ENCODE data around the gene SLX4.
"Not testable (repeated sequence)": the region's sequence is repeated elsewhere in the genome, so short reads cannot be mapped to it uniquely, and the experiment has no call there.

SLX4 gene, protein sequence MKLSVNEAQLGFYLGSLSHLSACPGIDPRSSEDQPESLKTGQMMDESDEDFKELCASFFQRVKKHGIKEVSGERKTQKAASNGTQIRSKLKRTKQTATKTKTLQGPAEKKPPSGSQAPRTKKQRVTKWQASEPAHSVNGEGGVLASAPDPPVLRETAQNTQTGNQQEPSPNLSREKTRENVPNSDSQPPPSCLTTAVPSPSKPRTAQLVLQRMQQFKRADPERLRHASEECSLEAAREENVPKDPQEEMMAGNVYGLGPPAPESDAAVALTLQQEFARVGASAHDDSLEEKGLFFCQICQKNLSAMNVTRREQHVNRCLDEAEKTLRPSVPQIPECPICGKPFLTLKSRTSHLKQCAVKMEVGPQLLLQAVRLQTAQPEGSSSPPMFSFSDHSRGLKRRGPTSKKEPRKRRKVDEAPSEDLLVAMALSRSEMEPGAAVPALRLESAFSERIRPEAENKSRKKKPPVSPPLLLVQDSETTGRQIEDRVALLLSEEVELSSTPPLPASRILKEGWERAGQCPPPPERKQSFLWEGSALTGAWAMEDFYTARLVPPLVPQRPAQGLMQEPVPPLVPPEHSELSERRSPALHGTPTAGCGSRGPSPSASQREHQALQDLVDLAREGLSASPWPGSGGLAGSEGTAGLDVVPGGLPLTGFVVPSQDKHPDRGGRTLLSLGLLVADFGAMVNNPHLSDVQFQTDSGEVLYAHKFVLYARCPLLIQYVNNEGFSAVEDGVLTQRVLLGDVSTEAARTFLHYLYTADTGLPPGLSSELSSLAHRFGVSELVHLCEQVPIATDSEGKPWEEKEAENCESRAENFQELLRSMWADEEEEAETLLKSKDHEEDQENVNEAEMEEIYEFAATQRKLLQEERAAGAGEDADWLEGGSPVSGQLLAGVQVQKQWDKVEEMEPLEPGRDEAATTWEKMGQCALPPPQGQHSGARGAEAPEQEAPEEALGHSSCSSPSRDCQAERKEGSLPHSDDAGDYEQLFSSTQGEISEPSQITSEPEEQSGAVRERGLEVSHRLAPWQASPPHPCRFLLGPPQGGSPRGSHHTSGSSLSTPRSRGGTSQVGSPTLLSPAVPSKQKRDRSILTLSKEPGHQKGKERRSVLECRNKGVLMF (N-terminal part only)

DNA sequence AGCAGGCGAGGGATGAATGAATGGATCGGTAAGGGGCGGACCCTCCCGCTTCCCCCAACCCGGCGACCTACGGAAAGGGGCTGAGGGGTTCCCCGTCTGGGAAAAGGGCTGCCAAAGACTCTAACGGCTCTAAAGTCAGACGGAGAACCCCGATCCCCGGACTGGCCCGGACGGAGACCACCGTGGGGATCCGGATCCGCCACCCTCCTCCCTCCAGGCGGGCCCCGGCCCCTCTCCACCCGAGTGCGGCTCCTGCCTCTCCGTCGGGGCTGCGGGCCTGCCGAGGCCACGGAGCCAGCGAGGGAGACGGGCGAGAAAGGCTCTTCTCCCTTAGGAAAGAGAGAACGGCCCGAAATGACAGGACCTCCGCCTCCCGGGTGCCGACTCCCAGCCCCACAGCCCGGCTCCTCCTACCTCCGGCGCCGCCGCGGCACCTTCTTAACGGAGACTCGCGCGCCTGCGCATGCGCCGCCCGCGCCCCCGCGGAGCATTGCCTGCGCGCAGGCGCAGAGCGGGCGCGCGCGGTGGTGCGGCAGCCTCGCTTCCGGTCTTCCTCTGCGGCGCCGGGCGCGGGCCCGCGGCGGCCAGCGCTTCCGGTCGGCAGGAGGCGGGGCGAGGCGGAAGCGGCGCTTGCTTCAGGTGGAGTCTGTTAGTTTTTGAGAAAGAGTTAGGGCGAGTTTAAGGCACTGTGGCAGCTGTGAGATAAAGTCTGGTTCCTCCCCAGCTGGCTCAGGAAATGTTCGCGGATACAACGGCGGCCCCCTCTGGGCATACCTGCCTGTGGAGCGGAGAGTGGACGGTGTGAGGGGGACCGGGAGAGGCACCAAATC, at the start of gene SLX4:
Gene SLX4 (minus strand): TSS at position 461 of the 830 bp plus-strand sequence. CDS start 2,642 bp downstream, outside the sequence.
- peaks cover 11 to 16% of the 10 kb centered on the region in 2 donors for H3K4me1 ChIP-seq (ENCODE audit: control insufficient read depth in 2 of 2, insufficient read depth in 2 of 2, low read length in 2 of 2)
- H3K27ac ChIP-seq (ENCODE audit: low read depth in 2 of 2, low read length in 2 of 2): peak within 1 kb of the TSS; percentile 77 to 82
- H3K36me3 ChIP-seq (ENCODE audit: control insufficient read depth in 2 of 2, insufficient read depth in 2 of 2, low read length in 2 of 2): no peaks in the 10 kb centered on the region
- H3K9ac ChIP-seq (ENCODE audit: low read depth in 1 of 2, low read length in 2 of 2): peak within 1 kb of the TSS; percentile 88 to 94
- no peaks in the 10 kb centered on the region for H3K9me3 ChIP-seq (ENCODE audit: control insufficient read depth in 2 of 2, low read length in 2 of 2)
- no peaks in the 10 kb centered on the region for H3K27me3 ChIP-seq (ENCODE audit: control insufficient read depth in 2 of 2, insufficient read depth in 2 of 2, low read length in 2 of 2)
- H3K4me3 ChIP-seq (ENCODE audit: low read length in 2 of 2): peak within 1 kb of the TSS; percentile 91 to 95

DNA sequence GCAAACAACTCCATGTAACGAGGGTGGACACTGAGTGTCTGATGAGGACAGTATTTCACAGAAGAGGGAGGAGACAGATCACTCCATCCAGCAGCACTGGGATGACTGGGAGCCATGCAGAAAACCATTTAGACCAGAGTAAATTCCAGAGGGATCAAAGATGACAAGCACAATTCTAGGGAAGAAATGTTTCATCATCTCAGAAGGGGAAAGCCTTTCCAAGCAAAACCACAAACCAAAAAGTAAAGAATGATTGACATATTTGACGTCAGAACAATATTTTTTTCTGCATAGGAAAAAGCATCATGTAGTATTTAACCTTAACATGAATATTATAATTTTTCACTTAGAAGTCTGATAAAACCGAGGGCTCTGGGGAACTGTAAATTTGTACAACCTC, 47.8 kb upstream of the SLX4 start:
- Histone ChIP-seq H3K4me3 (ENCODE audit: low read length in 2 of 2) (no peak overlapping the region), H3K4me1 (ENCODE audit: control insufficient read depth in 2 of 2, insufficient read depth in 2 of 2, low read length in 2 of 2) (peaks cover 5 to 22% of the 10 kb centered on the region in 2 donors), H3K27ac (ENCODE audit: low read depth in 2 of 2, low read length in 2 of 2) (no peak overlapping the region), H3K9ac (ENCODE audit: low read depth in 1 of 2, low read length in 2 of 2) (no peak overlapping the region), H3K9me3 (ENCODE audit: control insufficient read depth in 2 of 2, low read length in 2 of 2) (no peaks in the 10 kb centered on the region), H3K27me3 (ENCODE audit: control insufficient read depth in 2 of 2, insufficient read depth in 2 of 2, low read length in 2 of 2) (no peaks in the 10 kb centered on the region), H3K36me3 (ENCODE audit: control insufficient read depth in 2 of 2, insufficient read depth in 2 of 2, low read length in 2 of 2) (peaks cover 55 to 70% of the 10 kb centered on the region in 2 donors)

DNA sequence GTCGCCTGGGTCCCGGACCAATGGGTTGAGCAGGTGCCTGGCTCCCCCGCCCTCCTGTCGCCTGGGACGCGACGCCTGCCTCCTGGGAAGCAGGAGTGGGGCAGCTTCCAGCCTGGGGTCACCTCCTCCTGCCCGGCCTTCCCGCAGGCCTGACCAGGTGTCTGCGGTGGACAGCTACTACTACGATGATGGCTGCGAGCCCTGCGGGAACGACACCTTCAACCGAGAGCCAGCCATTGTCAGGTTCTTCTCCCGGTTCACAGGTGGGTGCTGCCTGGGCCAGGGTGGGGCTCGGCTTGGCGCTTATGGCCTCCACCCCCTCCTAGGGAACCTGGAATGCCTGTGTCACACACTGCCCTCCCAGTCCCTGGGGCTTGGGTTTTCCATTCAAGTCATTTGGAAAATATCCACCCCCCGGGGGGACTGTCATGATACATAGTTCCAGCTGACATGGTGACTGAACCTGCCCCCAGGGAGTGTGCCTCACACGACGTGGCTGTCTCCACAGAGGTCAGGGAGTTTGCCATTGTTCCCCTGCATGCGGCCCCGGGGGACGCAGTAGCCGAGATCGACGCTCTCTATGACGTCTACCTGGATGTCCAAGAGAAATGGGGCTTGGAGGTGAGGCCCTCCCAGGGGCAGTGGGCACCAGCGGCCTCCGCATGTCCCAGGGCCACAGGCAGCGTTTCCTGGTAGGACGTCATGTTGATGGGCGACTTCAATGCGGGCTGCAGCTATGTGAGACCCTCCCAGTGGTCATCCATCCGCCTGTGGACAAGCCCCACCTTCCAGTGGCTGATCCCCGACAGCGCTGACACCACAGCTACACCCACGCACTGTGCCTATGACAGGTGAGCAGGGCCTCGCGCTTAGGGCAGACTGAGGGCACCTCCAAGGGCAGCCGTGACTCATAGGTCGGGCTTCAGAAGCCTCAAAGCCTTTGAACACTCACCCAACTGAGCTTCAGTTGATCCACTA, 45.4 kb upstream of the SLX4 start:
- Histone ChIP-seq H3K4me1 (ENCODE audit: control insufficient read depth in 2 of 2, insufficient read depth in 2 of 2, low read length in 2 of 2) (peaks cover 8 to 27% of the 10 kb centered on the region in 2 donors), H3K4me3 (ENCODE audit: low read length in 2 of 2) (no peak overlapping the region), H3K9me3 (ENCODE audit: control insufficient read depth in 2 of 2, low read length in 2 of 2) (no peaks in the 10 kb centered on the region), H3K27me3 (ENCODE audit: control insufficient read depth in 2 of 2, insufficient read depth in 2 of 2, low read length in 2 of 2) (no peaks in the 10 kb centered on the region), H3K27ac (ENCODE audit: low read depth in 2 of 2, low read length in 2 of 2) (no peak overlapping the region), H3K9ac (ENCODE audit: low read depth in 1 of 2, low read length in 2 of 2) (no peak overlapping the region), H3K36me3 (ENCODE audit: control insufficient read depth in 2 of 2, insufficient read depth in 2 of 2, low read length in 2 of 2) (peaks cover 47 to 61% of the 10 kb centered on the region in 2 donors)

DNA sequence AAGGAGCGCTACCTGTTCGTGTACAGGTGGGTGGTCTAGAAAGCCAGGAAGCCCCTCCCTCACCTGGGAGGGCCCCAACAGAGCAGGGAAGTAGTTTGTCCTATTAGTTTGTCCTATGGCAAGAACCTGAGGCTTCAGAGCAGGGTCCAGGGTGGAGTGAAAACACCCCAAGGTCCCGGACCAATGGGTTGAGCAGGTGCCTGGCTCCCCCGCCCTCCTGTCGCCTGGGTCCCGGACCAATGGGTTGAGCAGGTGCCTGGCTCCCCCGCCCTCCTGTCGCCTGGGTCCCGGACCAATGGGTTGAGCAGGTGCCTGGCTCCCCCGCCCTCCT, 44.7 kb upstream of the SLX4 start:
- Histone ChIP-seq H3K36me3 (ENCODE audit: control insufficient read depth in 2 of 2, insufficient read depth in 2 of 2, low read length in 2 of 2) (peaks cover 41 to 59% of the 10 kb centered on the region in 2 donors), H3K27ac (ENCODE audit: low read depth in 2 of 2, low read length in 2 of 2) (peak overlapping the region in 1 of 2 donors; percentile 83), H3K4me3 (ENCODE audit: low read length in 2 of 2) (peak overlapping the region in 1 of 2 donors; percentile 64), H3K9ac (ENCODE audit: low read depth in 1 of 2, low read length in 2 of 2) (peak overlapping the region in 1 of 2 donors; percentile 68), H3K4me1 (ENCODE audit: control insufficient read depth in 2 of 2, insufficient read depth in 2 of 2, low read length in 2 of 2) (peaks cover 8 to 27% of the 10 kb centered on the region in 2 donors)
- H3K9me3 ChIP-seq (ENCODE audit: control insufficient read depth in 2 of 2, low read length in 2 of 2); H3K27me3 ChIP-seq (ENCODE audit: control insufficient read depth in 2 of 2, insufficient read depth in 2 of 2, low read length in 2 of 2): not testable (repeated sequence)

DNA sequence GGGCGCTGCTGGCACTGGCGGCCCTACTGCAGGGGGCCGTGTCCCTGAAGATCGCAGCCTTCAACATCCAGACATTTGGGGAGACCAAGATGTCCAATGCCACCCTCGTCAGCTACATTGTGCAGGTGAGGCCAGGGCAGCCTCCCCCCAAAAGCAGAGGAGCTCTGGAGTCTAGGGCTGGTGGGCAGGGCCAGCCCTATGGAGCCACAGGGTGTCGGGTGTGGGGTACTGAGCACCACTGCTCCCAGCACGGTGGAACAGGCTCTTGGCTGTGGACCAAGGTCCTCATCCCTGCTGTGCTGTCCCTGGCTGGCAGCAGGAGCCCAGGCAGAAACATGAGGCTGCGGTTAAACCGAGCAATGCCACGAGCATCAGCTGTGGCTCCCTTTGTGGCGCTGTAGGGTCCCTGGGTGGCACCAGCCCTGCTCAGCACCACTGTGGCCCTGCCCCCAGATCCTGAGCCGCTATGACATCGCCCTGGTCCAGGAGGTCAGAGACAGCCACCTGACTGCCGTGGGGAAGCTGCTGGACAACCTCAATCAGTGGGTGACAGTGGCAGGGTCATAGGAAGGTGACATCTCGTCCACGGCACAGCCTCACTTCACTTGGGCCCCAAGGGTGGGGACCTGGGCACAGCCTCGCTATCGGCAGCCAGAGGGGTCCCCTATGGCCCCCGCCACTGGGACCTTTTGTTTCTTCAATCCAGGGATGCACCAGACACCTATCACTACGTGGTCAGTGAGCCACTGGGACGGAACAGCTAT, 44.2 kb upstream of the SLX4 start:
- Histone ChIP-seq H3K27me3 (ENCODE audit: control insufficient read depth in 2 of 2, insufficient read depth in 2 of 2, low read length in 2 of 2) (no peaks in the 10 kb centered on the region), H3K4me3 (ENCODE audit: low read length in 2 of 2) (peak overlapping the region in 1 of 2 donors; percentile 64), H3K4me1 (ENCODE audit: control insufficient read depth in 2 of 2, insufficient read depth in 2 of 2, low read length in 2 of 2) (peaks cover 8 to 27% of the 10 kb centered on the region in 2 donors), H3K9ac (ENCODE audit: low read depth in 1 of 2, low read length in 2 of 2) (peak overlapping the region in 1 of 2 donors; percentile 68), H3K9me3 (ENCODE audit: control insufficient read depth in 2 of 2, low read length in 2 of 2) (no peaks in the 10 kb centered on the region), H3K27ac (ENCODE audit: low read depth in 2 of 2, low read length in 2 of 2) (peak overlapping the region; percentile 71 to 83), H3K36me3 (ENCODE audit: control insufficient read depth in 2 of 2, insufficient read depth in 2 of 2, low read length in 2 of 2) (peaks cover 38 to 61% of the 10 kb centered on the region in 2 donors)

DNA sequence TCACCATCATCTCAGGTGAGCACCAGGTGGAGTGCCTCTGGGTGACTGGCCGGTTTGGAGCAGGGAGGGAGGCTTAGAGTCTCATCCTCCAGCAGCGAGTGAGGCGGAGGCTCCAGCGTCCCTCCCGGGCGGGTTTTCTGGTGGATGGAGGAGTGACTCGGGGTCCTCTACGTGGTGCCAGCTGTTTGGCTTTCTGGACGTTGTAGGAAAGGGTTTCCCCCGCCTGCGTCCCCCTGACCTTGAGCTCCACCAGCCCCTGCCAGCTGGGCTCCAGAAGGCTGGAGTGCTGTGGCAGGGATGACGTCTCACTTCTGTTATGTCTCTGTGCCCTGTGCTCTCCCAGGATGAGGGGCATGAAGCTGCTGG, 43.6 kb upstream of the SLX4 start:
- Histone ChIP-seq H3K27ac (ENCODE audit: low read depth in 2 of 2, low read length in 2 of 2) (peak overlapping the region; percentile 71 to 83), H3K4me3 (ENCODE audit: low read length in 2 of 2) (peak overlapping the region in 1 of 2 donors; percentile 64), H3K9me3 (ENCODE audit: control insufficient read depth in 2 of 2, low read length in 2 of 2) (no peaks in the 10 kb centered on the region), H3K9ac (ENCODE audit: low read depth in 1 of 2, low read length in 2 of 2) (peak overlapping the region; percentile 14 to 68), H3K36me3 (ENCODE audit: control insufficient read depth in 2 of 2, insufficient read depth in 2 of 2, low read length in 2 of 2) (peaks cover 32 to 56% of the 10 kb centered on the region in 2 donors), H3K27me3 (ENCODE audit: control insufficient read depth in 2 of 2, insufficient read depth in 2 of 2, low read length in 2 of 2) (no peaks in the 10 kb centered on the region), H3K4me1 (ENCODE audit: control insufficient read depth in 2 of 2, insufficient read depth in 2 of 2, low read length in 2 of 2) (peaks cover 8 to 27% of the 10 kb centered on the region in 2 donors)

DNA sequence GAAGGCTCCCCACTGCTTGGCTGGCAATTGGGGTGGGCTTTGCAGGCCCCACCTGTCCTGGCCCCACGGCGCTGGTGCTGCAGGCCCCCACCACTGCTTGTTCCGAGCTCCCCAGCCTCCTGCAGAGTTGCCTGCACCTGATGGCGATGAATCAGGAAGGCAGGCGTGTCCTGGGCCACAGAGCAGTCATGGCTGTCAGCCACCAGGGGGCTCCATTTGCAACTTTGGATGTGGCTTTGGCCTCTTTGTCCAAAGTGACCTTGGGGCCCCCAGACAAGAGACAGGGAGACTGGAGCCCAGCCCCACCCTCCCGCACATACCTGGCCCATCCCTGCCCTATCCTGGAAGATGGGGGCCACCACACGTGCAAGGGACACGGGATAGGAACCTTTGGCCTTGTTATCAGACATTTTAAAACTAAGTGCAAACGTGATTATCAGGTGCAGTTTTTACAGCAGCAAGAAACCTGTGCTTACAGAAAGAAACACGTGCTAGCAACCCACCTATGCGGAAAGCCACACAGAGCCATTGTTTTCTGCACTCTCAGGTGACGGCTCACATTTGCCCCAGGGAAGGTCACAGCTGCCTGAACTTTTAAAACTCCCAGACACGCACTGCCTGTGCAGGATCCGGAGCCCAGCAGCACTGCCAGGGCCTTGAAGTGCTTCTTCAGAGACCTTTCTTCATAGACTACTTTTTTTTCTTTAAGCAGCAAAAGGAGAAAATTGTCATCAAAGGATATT, 43.0 kb upstream of the SLX4 start, which contains the start of gene DNASE1:
Gene DNASE1 (plus strand): TSS at position 443 of the 743 bp plus-strand sequence. CDS start 683 bp downstream, outside the sequence.
- no peaks in the 10 kb centered on the region for H3K27me3 ChIP-seq (ENCODE audit: control insufficient read depth in 2 of 2, insufficient read depth in 2 of 2, low read length in 2 of 2)
- no peaks in the 10 kb centered on the region for H3K9me3 ChIP-seq (ENCODE audit: control insufficient read depth in 2 of 2, low read length in 2 of 2)
- H3K36me3 ChIP-seq (ENCODE audit: control insufficient read depth in 2 of 2, insufficient read depth in 2 of 2, low read length in 2 of 2): peaks cover 30 to 51% of the 10 kb centered on the region in 2 donors
- peak within 1 kb of the TSS in 1 of 2 donors; percentile 64 for H3K4me3 ChIP-seq (ENCODE audit: low read length in 2 of 2)
- peak within 1 kb of the TSS; percentile 14 to 68 for H3K9ac ChIP-seq (ENCODE audit: low read depth in 1 of 2, low read length in 2 of 2)
- peak within 1 kb of the TSS; percentile 71 to 83 for H3K27ac ChIP-seq (ENCODE audit: low read depth in 2 of 2, low read length in 2 of 2)
- peaks cover 8 to 27% of the 10 kb centered on the region in 2 donors for H3K4me1 ChIP-seq (ENCODE audit: control insufficient read depth in 2 of 2, insufficient read depth in 2 of 2, low read length in 2 of 2)

All from mucosa of rectum (tissue), 2 donors.